Coronary artery (tissue), 2 donors: Measurements from ENCODE around the gene SCGB2B2.

Experiments used
- DNase-seq: peaks from one replicate; pipeline ENCODE4 v3.0.0-alpha.2; 2017; ENCODE audit warnings: low spot score
- H3K27ac ChIP-seq, 2 donors: fragments of 200-600 bp; sonication (generic); one replicate each; pipeline ENCODE4 v1.5.1; 2016 to 2019
- H3K4me3 ChIP-seq: fragments of 200-600 bp; sonication (generic); 2 replicates; pipeline ENCODE4 v1.5.1; 2016; ENCODE audit warnings: mild to moderate bottlenecking, moderate library complexity
- CTCF ChIP-seq: fragments of 200-600 bp; sonication (generic); IDR thresholded peaks from one replicate; pipeline ENCODE4 v1.5.1; 2019; ENCODE audit warnings: antibody characterized with exemption

SCGB2B2 gene

GRCh38 chr19:34664870-34665269 lies 12.1 kb downstream of the SCGB2B2 start:
- TF ChIP-seq CTCF: no peak
- no peak for DNase-seq

GRCh38 chr19:34664168-34664567 lies 12.8 kb downstream of the SCGB2B2 start:
- no peak for TF ChIP-seq CTCF
- DNase-seq: no peak
- Histone ChIP-seq H3K27ac (no peak overlapping the region), H3K4me3 (no peak overlapping the region)

More at GRCh38 chr19:34664870-34665269, 12.1 kb downstream of the SCGB2B2 start:
- H3K4me3 ChIP-seq: no peak overlapping the region
- H3K27ac ChIP-seq: no peak overlapping the region

- DNase-seq: no peak
- Histone ChIP-seq H3K27ac (no peak overlapping the region), H3K4me3 (no peak overlapping the region)
- no peak for TF ChIP-seq CTCF
These were observed 14.0 kb downstream of the SCGB2B2 start for GRCh38 chr19:34662919-34663318.

- no peak overlapping the region for H3K27ac ChIP-seq
- no peak for TF ChIP-seq CTCF
These were observed 15.6 kb downstream of the SCGB2B2 start for GRCh38 chr19:34661357-34661756.

GRCh38 chr19:34655651-34656050 lies 21.3 kb downstream of the SCGB2B2 start:
- TF ChIP-seq CTCF: no peak
- Histone ChIP-seq H3K27ac (no peak overlapping the region), H3K4me3 (no peak overlapping the region)
- DNase-seq: no peak

More at GRCh38 chr19:34661357-34661756, 15.6 kb downstream of the SCGB2B2 start:
- no peak overlapping the region for H3K4me3 ChIP-seq
- DNase-seq: no peak

- no peak overlapping the region for H3K4me3 ChIP-seq
- H3K27ac ChIP-seq: no peak overlapping the region
- no peak for TF ChIP-seq CTCF
- no peak for DNase-seq
These were observed 22.2 kb downstream of the SCGB2B2 start for GRCh38 chr19:34654796-34655195.

GRCh38 chr19:34651747-34652146 lies 25.2 kb downstream of the SCGB2B2 start:
- Histone ChIP-seq H3K27ac (no peak overlapping the region), H3K4me3 (no peak overlapping the region)
- no peak for TF ChIP-seq CTCF
- no peak for DNase-seq
